GM19238 (cell line): ENCODE results near the gene CFAP299.

Experiments used
- DNase-seq: peaks from one replicate; pipeline ENCODE4 v3.0.0; 2011; ENCODE audit warnings: low spot score; ENCODE audit not compliant: insufficient read length

Gene CFAP299

GRCh38 chr4:80495865-80496264 lies 160.3 kb downstream of the CFAP299 start:
- DNase-seq: no peak

- DNase-seq: no peak
These were observed 163.2 kb downstream of the CFAP299 start for GRCh38 chr4:80498725-80499124.

- no peak for DNase-seq
These were observed 165.1 kb downstream of the CFAP299 start for GRCh38 chr4:80500613-80501012.

DNA sequence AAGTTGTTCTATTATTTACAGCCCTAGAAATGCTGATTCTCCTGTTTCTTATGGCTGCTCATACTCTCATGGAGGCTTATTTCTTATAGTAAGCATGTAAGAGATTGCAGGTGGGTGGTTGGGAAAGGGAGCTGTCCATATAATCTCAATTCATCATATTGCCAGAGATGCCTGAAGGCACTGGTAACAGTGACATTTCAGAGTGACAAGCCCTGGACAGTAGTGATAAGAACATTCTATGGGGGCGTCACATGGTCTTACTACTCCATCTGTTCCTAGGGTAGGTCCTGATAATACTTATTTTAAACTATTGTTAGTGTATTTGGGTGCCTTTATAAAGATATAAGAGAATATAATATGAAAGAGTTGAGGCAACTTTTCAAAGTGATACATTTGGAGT lies 171.5 kb downstream of the CFAP299 start:
- no peak for DNase-seq

DNA sequence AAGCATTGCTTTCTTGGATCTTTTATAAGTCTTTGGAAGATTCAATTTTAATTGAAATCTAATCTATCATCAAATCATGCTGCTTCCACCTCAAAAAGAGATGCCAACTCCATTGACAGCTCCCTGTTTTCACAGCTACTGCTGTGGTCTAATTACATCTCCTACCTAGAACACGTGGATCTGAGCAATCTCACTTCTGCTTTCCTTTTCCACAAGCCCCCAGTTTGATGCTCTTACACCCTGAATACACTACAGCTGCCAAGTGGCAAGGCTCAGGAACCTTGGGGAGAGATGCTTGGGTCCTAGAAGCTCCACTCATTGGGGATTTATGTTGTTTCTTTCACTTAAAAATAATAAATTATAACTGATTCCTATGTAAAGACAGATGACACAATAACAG lies 172.0 kb downstream of the CFAP299 start:
- DNase-seq: no peak

DNA sequence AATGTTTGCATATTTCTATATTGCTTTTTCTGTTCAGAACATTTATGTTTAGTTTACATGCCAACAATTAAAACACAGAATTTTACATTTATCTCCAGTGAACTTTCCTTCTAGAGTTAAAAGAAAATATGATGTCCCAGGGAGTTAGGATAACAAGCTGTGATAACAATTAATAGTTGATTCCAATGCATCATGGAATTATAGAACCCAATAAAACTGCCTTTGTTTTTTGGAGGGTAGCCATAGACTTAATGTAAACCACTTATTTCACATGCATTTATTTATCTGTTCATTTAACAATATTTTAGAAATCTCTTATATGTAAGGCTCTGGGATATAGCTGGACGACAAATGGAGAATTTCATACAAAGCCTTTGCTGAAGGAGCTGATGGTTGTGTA lies 180.0 kb downstream of the CFAP299 start:
- no peak for DNase-seq

DNA sequence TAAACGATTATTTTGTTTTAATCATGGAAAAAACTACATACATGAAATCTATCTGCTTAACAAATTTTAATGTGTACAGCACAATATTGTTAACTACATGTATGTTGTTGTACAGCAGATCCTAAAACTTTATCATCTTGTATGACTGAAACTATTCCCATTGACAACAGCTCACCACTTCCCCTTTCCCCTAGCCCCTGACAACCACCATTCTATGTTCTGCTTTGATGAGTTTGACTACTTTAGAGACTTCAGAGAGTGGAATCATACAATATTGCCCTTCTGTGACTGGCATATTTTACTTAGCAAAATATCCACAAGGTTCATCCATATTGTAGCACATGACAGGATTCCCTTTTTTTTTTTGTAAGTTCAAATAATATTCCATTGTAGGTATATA lies 185.9 kb downstream of the CFAP299 start:
- DNase-seq: no peak

DNA sequence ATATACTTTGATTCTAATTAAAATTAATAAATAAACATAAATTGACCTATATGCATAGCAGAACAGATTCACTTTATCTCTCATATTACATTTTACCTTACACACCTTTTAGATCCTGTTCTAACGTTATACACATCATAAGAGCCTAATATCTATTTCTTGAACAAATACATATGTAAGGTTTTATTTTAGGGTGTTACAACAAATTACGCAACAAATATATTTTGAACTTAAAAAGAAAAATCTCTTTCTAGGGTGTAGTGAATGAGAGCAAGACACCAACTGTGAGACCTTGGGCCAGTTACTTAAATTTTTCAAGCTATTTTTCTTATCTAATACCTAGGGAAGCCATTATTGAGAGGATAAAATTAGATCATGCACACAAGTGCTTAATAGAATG lies 191.2 kb downstream of the CFAP299 start:
- no peak for DNase-seq

GRCh38 chr4:80529026-80529425 lies 193.5 kb downstream of the CFAP299 start:
- no peak for DNase-seq

GRCh38 chr4:80532674-80533333 lies 197.3 kb downstream of the CFAP299 start:
- no peak for DNase-seq

- DNase-seq: no peak
These were observed 200.0 kb downstream of the CFAP299 start for GRCh38 chr4:80535551-80535950.

- no peak for DNase-seq
These were observed 202.9 kb downstream of the CFAP299 start for GRCh38 chr4:80538276-80538926.

GRCh38 chr4:80539190-80539589 lies 203.7 kb downstream of the CFAP299 start:
- DNase-seq: no peak

GRCh38 chr4:80540349-80540748 lies 204.8 kb downstream of the CFAP299 start:
- DNase-seq: no peak

DNA sequence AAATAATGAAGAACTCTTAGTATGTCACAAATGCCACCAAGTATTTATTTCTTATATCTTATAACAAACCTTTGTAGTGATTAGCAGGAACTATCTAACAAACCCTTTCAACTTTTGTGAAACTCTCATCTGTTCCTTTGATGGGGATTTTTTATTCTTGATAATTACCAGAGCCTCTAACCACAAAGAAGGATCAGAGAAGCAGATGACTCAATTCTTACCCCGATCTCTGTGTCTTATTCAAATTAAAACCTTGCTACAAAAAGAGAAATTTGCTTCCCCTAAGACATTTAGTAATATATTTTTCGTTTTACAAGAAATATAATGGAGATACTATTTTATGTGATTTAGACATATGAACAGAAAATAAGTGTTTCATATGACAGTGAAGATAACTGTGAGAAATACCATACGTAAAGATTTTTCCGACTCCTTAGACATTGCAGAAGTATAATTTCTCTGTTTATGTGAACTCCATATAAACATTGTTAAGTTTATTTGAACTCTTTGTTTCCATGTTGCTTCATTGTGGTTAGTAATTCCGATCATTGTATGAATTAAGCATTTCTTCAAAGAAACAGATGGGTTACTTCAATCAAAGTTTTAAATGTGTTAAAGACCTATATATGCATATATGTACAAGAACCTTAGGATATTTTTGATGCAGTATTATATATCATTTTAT lies 205.4 kb downstream of the CFAP299 start:
- peak; percentile 1 for DNase-seq

DNA sequence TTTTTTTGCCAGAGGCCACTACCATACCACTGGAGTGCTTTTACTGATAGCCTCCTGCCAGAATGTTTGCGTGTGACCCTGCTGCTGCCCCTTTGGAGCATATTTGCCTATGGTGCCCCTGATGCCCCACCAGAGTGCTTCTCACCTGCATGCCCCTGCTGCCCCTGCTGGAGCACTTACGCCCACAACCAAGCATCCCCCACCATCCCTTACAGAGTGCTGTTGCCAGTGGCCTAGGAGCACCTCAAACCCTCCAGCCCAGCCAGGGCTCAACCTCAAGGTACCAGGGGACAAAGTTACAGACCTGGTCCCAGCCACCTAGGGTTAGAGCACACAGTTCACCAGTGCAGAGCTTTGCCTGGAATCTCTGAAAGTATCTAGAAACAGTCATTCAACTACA lies 207.2 kb downstream of the CFAP299 start:
- no peak for DNase-seq

GRCh38 chr4:80560337-80560736 lies 224.8 kb downstream of the CFAP299 start:
- DNase-seq: no peak

DNA sequence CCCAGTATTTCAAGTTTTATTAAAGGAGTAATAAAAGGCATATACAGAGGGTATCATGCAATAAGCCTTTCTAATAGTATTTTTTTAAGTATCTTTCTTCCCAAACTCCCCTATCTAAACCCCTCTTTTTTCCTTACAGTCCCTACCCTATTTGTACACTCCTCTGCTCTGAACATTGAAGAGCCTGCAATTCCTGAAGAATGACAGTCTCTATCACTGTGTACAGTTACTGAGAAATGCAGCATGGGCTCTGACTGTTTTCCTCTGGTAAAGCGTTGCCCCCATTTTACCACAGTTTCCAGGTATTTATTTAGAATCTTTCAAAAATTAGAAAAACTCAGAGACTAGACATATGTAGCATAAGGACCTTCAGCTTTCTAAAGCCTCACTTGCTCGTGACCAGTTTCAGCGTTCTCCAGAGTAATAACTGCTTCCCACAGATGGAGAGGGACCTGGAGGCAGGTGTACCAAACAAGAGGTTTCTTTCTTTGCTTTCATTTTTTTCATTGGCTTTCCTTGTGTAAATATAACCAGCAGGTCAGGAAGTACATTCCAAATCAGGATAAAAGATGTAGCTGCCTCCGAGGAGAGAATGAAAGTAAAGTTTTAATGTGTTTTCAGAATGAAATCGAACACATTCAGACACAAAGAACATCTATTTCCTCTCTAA lies 230.8 kb downstream of the CFAP299 start:
- DNase-seq: no peak

DNA sequence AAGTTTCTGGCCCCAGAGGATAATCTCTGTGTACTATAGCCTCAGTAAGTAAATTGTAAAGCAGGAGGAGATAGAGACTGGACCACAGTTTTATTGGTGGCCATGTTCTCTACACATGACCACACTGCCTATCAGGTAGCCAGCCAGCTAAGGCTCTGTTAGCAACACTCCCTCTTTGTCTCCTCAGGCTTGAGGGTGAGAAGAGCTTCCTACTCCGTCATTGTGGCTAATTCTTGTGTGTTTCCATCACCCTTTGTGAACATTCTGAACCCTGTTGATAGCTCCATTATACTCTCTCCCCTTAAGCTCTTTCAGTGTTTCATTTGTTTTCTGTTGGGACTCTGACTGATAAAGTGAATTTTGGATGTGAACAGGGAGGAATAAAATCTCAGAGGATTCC lies 233.4 kb downstream of the CFAP299 start:
- no peak for DNase-seq

DNA sequence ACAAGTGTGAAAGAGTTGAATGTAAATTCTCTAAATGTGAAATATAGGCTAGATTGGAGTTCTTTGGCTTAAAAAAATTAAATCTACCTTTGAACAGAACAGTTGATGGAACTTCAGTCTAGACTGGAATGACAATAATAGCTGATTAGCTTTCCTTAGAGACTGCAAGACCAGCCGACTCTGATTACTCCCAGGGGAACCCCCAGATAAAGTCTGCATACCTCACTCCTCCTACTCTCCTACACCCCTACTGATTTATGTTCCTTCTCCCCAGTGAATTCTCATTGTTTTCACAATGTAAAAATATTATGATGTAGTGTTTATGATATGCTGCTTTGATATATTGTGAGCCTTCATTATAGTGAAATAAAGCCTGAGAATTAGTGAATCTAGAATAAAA lies 241.3 kb downstream of the CFAP299 start:
- DNase-seq: no peak

DNA sequence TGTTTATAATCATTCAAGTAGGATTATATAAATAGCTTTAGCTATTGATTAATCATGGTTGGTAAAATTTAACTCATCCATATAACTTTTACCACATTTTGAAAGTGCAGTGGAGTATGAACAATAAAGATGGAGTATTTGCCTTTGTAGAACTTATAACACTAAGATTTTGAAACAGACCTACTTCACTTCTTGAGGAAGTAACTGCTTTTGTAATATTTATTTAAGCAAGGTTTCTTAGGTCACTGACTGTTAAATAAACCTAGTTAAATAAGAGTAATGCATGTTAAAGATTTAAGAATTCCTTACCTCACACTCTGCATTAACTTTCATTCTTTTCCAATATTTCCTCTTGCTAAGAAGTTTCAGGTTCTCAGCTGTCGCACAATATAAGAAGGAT lies 242.5 kb downstream of the CFAP299 start:
- DNase-seq: no peak

- DNase-seq: no peak
These were observed 250.0 kb downstream of the CFAP299 start for GRCh38 chr4:80585542-80585941.
